Fibroblast of pulmonary artery (primary cell): Measurements from ENCODE around the gene TRAF7.
A peak's percentile ranks its signal among the peaks of the same experiment; 100 is the strongest.

Source experiments
- DNase-seq: peaks from one replicate; pipeline ENCODE4 v3.0.0-alpha.2; 2010; ENCODE audit warnings: low read depth
- H3K4me3 ChIP-seq: replicated peaks from 2 replicates; pipeline ENCODE4 v1.5.1; 2011; ENCODE audit warnings: low read depth, mild to moderate bottlenecking, control low read depth, low read length, moderate library complexity
- TF ChIP-seq, protein P1 (sequence below): IDR thresholded peaks from 2 replicates; pipeline ENCODE4 v1.5.1; 2011; ENCODE audit warnings: mild to moderate bottlenecking, control low read depth, low read length, inconsistent platforms; ENCODE audit errors: missing control alignments

The TRAF7 gene

DNA sequence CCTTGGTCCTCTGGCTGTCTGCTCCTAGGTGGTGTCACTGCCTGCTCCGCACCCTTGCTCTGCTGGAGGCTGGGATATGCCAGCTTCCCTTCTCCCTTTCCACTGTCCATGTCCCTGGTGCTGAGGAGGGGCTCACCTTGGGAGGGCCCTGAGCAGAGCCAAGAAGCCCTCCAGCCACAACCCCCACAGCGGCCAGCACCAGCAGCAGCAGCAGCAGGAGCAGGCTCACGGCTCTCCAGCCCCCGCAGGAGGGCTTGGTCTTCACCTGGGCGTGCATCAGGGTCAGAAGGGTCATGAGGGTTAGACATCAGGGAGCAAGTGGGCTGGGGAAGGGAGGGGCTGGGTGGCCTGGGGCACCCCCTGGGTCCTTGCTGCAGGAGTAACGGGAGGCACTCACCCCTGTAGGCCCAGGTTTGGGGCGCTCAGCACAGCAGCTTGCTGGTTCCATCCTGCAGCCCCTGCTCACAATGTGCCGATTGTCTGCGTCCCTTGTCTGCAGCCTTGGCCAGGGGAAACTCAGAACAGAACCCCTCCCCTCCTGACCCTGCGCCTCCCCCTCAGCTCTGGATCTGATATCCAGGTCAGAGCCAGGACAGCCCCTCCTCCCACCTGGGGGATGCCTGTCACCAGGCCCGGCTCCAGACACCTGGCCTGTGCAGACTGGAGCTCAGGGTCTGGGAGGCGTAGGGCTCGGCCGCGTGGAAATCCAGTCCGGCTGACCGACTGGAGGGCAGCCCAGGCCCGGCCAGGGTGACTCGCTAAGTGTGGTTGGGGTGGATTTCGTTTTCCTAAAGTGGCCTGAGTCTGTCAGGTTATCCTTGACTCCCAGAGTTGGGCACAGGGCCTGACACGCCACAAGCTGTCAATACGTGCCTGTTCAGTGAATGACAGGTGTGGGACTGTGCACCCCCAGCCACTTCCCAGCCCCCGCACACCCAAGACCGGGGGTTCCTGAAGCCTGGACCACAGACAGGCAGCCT lies 55.1 kb downstream of the TRAF7 start, which contains the start of gene BRICD5:
Gene BRICD5 (minus strand): TSS at position 478 of the 980 bp plus-strand sequence. CDS start 30 bp downstream, at position 448.
- TF ChIP-seq, protein P1, sequence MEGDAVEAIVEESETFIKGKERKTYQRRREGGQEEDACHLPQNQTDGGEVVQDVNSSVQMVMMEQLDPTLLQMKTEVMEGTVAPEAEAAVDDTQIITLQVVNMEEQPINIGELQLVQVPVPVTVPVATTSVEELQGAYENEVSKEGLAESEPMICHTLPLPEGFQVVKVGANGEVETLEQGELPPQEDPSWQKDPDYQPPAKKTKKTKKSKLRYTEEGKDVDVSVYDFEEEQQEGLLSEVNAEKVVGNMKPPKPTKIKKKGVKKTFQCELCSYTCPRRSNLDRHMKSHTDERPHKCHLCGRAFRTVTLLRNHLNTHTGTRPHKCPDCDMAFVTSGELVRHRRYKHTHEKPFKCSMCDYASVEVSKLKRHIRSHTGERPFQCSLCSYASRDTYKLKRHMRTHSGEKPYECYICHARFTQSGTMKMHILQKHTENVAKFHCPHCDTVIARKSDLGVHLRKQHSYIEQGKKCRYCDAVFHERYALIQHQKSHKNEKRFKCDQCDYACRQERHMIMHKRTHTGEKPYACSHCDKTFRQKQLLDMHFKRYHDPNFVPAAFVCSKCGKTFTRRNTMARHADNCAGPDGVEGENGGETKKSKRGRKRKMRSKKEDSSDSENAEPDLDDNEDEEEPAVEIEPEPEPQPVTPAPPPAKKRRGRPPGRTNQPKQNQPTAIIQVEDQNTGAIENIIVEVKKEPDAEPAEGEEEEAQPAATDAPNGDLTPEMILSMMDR = no peak
- H3K4me3 ChIP-seq = no peak within 1 kb of the TSS
- DNase-seq = no peak

DNA sequence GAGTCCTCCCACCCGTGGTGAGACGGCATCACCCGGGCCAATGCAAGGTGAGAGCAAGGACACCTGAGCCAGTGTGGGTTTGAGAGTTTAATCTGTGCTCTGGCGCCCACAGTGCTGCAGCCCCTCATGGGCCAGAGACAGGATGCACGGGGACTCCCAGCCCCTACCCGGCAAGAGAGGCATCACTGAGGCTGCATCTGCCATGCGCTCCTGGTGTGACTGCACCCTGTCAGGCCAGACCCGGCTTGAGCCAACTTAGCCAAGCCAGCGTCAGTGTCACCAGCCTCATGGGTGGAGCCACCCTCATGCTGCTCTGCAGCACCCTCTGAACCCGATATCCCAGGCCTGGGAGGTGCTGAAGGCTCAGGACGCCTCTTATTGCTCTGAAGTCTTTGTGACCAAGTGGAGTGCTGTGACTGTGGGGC lies 56.4 kb downstream of the TRAF7 start:
- no peak for DNase-seq
- TF ChIP-seq, protein P1 = no peak
- no peak overlapping the region for H3K4me3 ChIP-seq

DNA sequence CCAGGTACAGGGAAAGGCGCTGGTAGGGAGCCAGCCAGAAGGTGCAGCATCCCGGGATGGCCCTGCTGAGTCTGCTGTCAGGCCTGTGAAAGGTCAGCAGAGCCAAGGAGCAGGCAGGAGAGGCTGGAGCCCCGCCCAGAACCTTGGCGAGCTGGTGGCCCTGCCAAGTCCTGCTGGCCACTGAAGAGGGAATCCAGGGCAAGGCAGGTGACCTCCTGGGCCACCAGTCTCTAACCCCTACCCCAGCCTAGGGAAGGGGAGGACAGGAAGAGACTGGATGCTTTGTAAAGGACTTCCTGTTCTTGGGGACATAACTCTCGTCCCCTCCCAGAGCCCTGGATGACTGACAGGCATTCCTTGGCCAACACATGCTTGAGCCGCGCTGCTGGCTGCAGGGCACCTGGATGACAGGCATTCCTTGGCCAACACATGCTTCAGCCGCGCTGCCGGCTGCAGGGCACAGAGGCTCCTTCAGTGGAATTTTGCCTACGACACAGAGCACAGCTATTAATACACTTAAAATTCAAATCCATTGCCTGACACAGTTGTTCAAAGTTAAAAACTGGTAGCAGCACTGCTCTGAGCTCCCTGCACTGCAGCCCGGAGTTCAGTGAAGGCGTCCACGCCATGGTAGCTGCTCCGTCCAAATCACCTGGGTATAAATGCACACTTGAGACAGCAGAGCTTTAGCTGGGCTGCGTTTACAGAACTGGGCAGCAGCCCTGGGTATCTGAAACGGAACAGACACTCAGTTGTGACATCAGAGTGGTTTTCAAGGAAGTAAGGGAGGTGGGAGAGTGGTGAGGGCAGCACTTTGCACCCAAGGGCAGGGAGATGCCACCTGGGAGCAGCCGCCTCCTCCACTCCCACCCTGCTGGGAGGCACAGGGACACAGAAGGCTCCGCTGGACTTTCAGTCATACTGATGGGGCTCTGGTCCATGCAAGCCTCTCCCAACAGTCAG lies 57.1 kb downstream of the TRAF7 start:
- no peak for DNase-seq
- peak overlapping the region; percentile 57 for H3K4me3 ChIP-seq
- TF ChIP-seq, protein P1 = no peak

- TF ChIP-seq, protein P1 = no peak
- H3K4me3 ChIP-seq = peak overlapping the region; percentile 57
- no peak for DNase-seq
Observed at GRCh38 chr16:2213817-2214718, 58.5 kb downstream of the TRAF7 start.

DNA sequence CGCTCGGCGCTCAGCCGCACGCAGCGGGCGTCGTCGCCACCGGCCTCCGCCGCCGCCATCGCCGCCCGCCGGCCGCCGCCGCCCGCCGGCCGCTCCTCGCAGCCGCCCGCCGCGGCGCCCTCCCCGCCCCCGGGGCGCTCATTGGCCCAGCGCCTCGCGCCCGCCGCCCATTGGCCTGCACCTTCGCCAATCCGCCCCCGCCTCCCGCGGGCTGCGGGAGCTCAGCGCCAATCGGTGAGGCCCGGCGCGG lies 59.1 kb downstream of the TRAF7 start, which contains the start of gene PGP:
Gene PGP (minus strand): TSS at position 122 of the 250 bp plus-strand sequence. CDS start 63 bp downstream, at position 59.
- no peak for DNase-seq
- TF ChIP-seq, protein P1 = no peak
- peak within 1 kb of the TSS; percentile 72 for H3K4me3 ChIP-seq

DNA sequence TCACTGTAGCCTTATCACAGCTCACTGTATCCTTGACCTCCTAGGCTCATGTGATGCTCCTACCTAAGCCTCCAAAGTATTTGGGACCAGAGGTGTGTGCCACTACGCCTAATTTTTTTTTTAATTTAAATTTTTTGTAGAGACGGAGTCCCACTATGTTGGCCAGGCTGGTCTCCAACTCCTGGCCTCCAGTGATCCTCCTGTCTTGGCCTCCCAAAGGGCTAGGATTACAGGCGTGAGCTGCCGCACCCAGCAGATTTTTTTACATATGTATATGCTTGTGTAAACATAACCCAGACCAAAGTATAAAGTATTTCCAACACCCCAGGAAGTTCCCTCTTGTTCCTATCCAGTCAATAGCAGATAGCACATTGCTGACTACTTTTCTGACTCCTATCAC lies 60.7 kb downstream of the TRAF7 start:
- no peak for DNase-seq
- TF ChIP-seq, protein P1 = no peak
- H3K4me3 ChIP-seq = no peak overlapping the region
